HS-27A (cell line): ENCODE data around the gene CLASP1.

Experiments used
- DNase-seq: peaks from one replicate; pipeline ENCODE4 v3.0.0-alpha.2; 2012; ENCODE audit warnings: low read depth, missing footprints

CLASP1 gene

GRCh38 chr2:121536850-121537557 is 112.3 kb downstream of the CLASP1 start:
- DNase-seq = no peak

- no peak for DNase-seq
These were observed 112.9 kb downstream of the CLASP1 start for GRCh38 chr2:121536347-121536746.

GRCh38 chr2:121534007-121534406 is 115.3 kb downstream of the CLASP1 start:
- no peak for DNase-seq

GRCh38 chr2:121532894-121533293 is 116.4 kb downstream of the CLASP1 start:
- no peak for DNase-seq

GRCh38 chr2:121532347-121532766 is 116.9 kb downstream of the CLASP1 start:
- DNase-seq = no peak

GRCh38 chr2:121530212-121530705 is 119.0 kb downstream of the CLASP1 start:
- DNase-seq = peak; percentile 89

- peak; percentile 54 for DNase-seq
These were observed 119.6 kb downstream of the CLASP1 start for GRCh38 chr2:121529439-121530211.

- no peak for DNase-seq
These were observed 122.1 kb downstream of the CLASP1 start for GRCh38 chr2:121527009-121527682.

- DNase-seq = no peak
These were observed 124.4 kb downstream of the CLASP1 start for GRCh38 chr2:121524685-121525425.

- DNase-seq = no peak
These were observed 127.9 kb downstream of the CLASP1 start for GRCh38 chr2:121521359-121521758.

- no peak for DNase-seq
These were observed 128.6 kb downstream of the CLASP1 start for GRCh38 chr2:121520641-121520994.

GRCh38 chr2:121519732-121520640 is 129.3 kb downstream of the CLASP1 start:
- no peak for DNase-seq

GRCh38 chr2:121519153-121519552 is 130.1 kb downstream of the CLASP1 start:
- no peak for DNase-seq

GRCh38 chr2:121513597-121514333 is 135.5 kb downstream of the CLASP1 start:
- no peak for DNase-seq

GRCh38 chr2:121510857-121511256 is 138.4 kb downstream of the CLASP1 start:
- DNase-seq = no peak

- DNase-seq = no peak
These were observed 142.6 kb downstream of the CLASP1 start for GRCh38 chr2:121506621-121507020.

GRCh38 chr2:121505986-121506586 is 143.2 kb downstream of the CLASP1 start:
- no peak for DNase-seq

GRCh38 chr2:121505005-121505404 is 144.3 kb downstream of the CLASP1 start:
- DNase-seq = peak; percentile 70

GRCh38 chr2:121504316-121504715 is 144.9 kb downstream of the CLASP1 start:
- DNase-seq = no peak

- no peak for DNase-seq
These were observed 146.5 kb downstream of the CLASP1 start for GRCh38 chr2:121502781-121503180.
